LNCaP clone FGC (cell line): ENCODE data around the gene SLC35E3.
A peak's percentile ranks its signal among the peaks of the same experiment; 100 is the strongest.

Experiments
- DNase-seq: peaks from one replicate; pipeline ENCODE4 v3.0.0-alpha.2; 2011; ENCODE audit warnings: low read depth
- H3K4me3 ChIP-seq: 2 replicates; pipeline ENCODE4 v1.5.1; 2011; ENCODE audit warnings: mild to moderate bottlenecking, low read depth, low read length, control low read depth
- CTCF ChIP-seq: IDR thresholded peaks from 2 replicates; pipeline ENCODE4 v1.5.1; 2012; ENCODE audit warnings: mild to moderate bottlenecking; ENCODE audit not compliant: control insufficient read depth, insufficient read depth; ENCODE audit errors: extremely low read depth

The SLC35E3 gene

DNA sequence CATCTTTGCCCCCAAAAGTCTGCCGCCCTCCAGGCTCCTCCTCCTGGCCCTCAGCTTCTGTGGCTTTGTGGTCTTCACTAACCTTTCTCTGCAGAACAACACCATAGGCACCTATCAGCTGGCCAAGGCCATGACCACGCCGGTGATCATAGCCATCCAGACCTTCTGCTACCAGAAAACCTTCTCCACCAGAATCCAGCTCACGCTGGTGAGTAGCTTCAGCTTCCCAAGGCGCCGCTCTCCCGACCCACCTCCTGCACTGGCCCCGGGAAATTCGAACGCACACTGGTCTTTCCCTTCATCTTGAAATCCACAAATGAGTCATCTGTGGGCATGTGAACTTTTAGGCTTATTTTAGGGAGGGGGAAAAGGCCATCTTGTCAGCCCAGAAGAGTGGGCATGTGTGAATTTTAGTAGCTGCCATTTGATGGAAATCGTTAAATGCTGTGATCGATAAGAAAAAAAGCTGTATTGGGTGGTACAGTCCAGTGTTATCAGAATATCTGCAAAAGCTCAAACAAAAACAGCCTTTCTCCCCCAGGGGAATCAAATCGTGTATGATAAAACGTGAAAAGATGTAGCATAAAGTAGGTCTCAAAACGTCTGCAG is 700 bp downstream of the SLC35E3 start:
- TF ChIP-seq CTCF = no peak
- DNase-seq = no peak

GRCh38 chr12:68749443-68749842 is 3.5 kb downstream of the SLC35E3 start:
- TF ChIP-seq CTCF = no peak
- no peak overlapping the region for H3K4me3 ChIP-seq
- DNase-seq = no peak

More for the DNA sequence above, 700 bp downstream of the SLC35E3 start:
- peak overlapping the region; percentile 77 for H3K4me3 ChIP-seq

GRCh38 chr12:68749861-68750260 is 3.9 kb downstream of the SLC35E3 start:
- no peak for DNase-seq
- no peak for TF ChIP-seq CTCF
- no peak overlapping the region for H3K4me3 ChIP-seq

DNA sequence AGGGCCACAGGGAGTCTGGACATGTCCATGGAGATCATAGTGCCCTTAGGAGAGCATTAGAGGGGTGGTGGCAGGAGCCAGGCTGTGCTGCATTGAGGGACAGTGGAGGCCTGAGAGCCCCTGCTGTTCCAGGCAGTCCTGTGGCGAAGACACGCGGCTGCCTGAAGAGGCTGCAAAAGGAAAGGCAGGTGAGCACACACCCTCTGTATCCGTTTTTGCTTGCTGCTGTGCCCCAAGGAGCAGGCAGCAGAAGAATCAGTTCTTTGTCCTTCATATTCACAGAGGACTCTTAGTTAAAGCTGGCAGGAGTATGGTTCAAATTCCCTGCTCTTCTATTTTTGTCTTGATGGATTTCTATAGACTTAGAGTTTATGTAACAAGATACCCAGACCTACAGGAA is 4.5 kb downstream of the SLC35E3 start:
- DNase-seq = no peak

GRCh38 chr12:68755536-68756243 is 9.7 kb downstream of the SLC35E3 start:
- DNase-seq = no peak
- no peak overlapping the region for H3K4me3 ChIP-seq
- no peak for TF ChIP-seq CTCF

More for the DNA sequence above, 4.5 kb downstream of the SLC35E3 start:
- H3K4me3 ChIP-seq = no peak overlapping the region
- TF ChIP-seq CTCF = no peak

DNA sequence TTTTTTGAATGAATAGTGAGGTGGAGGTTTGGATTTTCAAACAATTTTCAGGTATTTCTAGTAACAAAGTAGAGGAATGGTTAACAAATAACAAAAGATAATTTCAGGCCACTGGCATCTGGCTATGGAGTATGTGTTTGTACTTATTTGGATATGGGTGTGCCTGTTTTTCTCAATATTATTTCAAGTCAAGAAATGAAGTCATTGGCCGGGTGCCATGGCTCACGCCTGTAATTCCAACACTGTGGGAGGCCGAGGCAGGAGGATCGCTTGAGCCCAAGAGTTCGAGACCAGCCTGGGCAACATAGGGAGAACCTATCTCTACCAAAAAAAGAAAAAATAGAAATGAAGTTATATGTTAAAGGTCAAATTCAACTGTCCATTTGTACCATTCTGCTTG is 13.9 kb downstream of the SLC35E3 start:
- H3K4me3 ChIP-seq = no peak overlapping the region
- no peak for TF ChIP-seq CTCF
- no peak for DNase-seq

DNA sequence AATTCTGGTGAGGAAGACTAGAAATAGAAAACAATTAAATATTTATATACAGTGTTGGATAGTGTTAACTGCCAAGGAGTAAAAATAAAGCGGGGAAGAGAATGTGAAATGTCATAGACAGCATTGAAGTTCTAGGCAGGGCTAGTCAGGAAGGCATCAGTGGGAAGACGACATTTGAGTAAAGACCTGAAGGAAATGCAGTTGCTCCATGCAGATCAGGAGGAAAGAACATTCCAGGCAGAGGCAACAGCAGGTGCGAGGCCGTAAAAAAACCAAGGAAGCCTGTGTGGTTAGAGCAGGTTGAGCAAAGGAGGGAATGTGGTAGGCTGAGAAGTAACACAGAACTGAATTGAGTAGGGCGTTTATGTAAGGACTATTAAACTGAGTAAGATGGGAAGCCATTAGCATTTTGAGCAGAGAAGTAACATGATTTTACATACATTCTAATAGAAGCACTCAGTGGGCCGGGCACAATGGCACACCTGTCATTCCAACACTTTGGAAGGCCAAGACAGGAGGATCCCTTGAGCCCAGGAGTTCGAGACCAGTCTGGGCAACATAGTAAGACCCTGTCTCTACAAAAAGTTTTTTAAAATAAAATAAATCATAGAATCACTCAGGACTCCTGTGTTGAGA is 14.9 kb downstream of the SLC35E3 start:
- TF ChIP-seq CTCF = no peak
- no peak overlapping the region for H3K4me3 ChIP-seq
- no peak for DNase-seq
